HCT116 (cell line): Measurements from ENCODE around the gene ERMAP.

ENCODE experiments used
- CEBPB ChIP-seq: IDR thresholded peaks from 2 replicates; pipeline ENCODE4 v1.6.1; 2012; ENCODE audit warnings: low read depth
- EZH2 ChIP-seq: fragments of 200-600 bp; sonication (generic); IDR thresholded peaks from 2 replicates; pipeline ENCODE4 v1.6.1; 2017; ENCODE audit warnings: antibody characterized with exemption, mixed run types
- EZH2phosphoT487 ChIP-seq: fragments of 200-600 bp; IDR thresholded peaks from 2 replicates; pipeline ENCODE4 v1.6.1; 2018; ENCODE audit warnings: antibody characterized with exemption, borderline replicate concordance
- JUND ChIP-seq: IDR thresholded peaks from 2 replicates; pipeline ENCODE4 v1.6.1; 2012
- MAX ChIP-seq: IDR thresholded peaks from 2 replicates; pipeline ENCODE4 v1.6.1; 2012
- POLR2A ChIP-seq: IDR thresholded peaks from 2 replicates; pipeline ENCODE4 v1.7.0; 2011; ENCODE audit warnings: borderline replicate concordance; ENCODE audit not compliant: insufficient read depth, insufficient read length; ENCODE audit errors: extremely low read depth
- POLR2AphosphoS5 ChIP-seq: IDR thresholded peaks from 2 replicates; pipeline ENCODE4 v1.6.1; 2011; ENCODE audit warnings: mild to moderate bottlenecking, low read depth, low read length, moderate library complexity
- RAD21 ChIP-seq: IDR thresholded peaks from 2 replicates; pipeline ENCODE4 v1.6.1; 2012; ENCODE audit warnings: low read depth, mild to moderate bottlenecking
- SP1 ChIP-seq: IDR thresholded peaks from 2 replicates; pipeline ENCODE4 v1.6.1; 2012; ENCODE audit warnings: low read depth
- SRF ChIP-seq: IDR thresholded peaks from 2 replicates; pipeline ENCODE4 v1.6.1; 2012; ENCODE audit warnings: low read depth
- ZBTB33 ChIP-seq: IDR thresholded peaks from 2 replicates; pipeline ENCODE4 v1.6.1; 2011; ENCODE audit warnings: mild to moderate bottlenecking, low read length, moderate library complexity; ENCODE audit not compliant: insufficient replicate concordance; ENCODE audit errors: extremely low read depth
- TF ChIP-seq, protein P1 (sequence below), 3 experiments: fragments of 200-600 bp in 1 of 3; sonication (generic) in 1 of 3; IDR thresholded peaks in 2 of 3; conservative IDR thresholded peaks in 1 of 3; 2 replicates each; pipeline ENCODE4 v1.5.1; 2012 to 2017; ENCODE audit warnings: low read depth in 2 of 3, low read length in 2 of 3, antibody characterized with exemption in 1 of 3, borderline replicate concordance in 1 of 3, control low read depth in 1 of 3, mild to moderate bottlenecking in 1 of 3, mixed read lengths in 1 of 3, mixed run types in 1 of 3, moderate library complexity in 1 of 3; ENCODE audit not compliant: insufficient read depth in 1 of 3
- TF ChIP-seq, protein P2 (sequence below): IDR thresholded peaks from 2 replicates; pipeline ENCODE4 v1.6.1; 2012; ENCODE audit warnings: low read depth

DNA sequence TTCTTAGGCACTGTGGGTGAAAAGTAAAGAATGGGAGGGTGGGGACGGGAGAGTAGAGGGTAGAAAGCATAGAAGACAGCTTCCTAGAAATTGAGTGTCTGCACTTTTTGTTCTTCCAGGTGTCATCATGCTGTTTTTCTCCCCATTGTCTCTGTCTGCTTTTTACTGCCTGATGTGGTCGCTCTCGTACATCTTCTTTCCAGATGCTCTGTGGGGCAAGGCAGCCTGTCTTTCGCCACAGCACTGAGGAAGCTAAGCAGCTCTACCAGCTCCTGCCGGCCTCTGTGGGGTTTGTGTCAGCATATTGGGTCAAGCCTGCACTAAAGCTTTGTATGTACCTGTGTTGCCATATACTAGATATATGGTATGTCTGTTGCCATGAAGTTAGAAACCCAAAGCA lies 18.9 kb upstream of the ERMAP start:
- TF ChIP-seq, protein P1, sequence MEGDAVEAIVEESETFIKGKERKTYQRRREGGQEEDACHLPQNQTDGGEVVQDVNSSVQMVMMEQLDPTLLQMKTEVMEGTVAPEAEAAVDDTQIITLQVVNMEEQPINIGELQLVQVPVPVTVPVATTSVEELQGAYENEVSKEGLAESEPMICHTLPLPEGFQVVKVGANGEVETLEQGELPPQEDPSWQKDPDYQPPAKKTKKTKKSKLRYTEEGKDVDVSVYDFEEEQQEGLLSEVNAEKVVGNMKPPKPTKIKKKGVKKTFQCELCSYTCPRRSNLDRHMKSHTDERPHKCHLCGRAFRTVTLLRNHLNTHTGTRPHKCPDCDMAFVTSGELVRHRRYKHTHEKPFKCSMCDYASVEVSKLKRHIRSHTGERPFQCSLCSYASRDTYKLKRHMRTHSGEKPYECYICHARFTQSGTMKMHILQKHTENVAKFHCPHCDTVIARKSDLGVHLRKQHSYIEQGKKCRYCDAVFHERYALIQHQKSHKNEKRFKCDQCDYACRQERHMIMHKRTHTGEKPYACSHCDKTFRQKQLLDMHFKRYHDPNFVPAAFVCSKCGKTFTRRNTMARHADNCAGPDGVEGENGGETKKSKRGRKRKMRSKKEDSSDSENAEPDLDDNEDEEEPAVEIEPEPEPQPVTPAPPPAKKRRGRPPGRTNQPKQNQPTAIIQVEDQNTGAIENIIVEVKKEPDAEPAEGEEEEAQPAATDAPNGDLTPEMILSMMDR (IDR thresholded peaks at IDR 0.05 in 2 of 3, conservative IDR thresholded peaks at IDR 0.05 in 1 of 3; ENCODE audit: borderline replicate concordance in 1 of 3, insufficient read depth in 1 of 3, low read depth in 2 of 3, low read length in 2 of 3): no peak
- TF ChIP-seq, protein P2, sequence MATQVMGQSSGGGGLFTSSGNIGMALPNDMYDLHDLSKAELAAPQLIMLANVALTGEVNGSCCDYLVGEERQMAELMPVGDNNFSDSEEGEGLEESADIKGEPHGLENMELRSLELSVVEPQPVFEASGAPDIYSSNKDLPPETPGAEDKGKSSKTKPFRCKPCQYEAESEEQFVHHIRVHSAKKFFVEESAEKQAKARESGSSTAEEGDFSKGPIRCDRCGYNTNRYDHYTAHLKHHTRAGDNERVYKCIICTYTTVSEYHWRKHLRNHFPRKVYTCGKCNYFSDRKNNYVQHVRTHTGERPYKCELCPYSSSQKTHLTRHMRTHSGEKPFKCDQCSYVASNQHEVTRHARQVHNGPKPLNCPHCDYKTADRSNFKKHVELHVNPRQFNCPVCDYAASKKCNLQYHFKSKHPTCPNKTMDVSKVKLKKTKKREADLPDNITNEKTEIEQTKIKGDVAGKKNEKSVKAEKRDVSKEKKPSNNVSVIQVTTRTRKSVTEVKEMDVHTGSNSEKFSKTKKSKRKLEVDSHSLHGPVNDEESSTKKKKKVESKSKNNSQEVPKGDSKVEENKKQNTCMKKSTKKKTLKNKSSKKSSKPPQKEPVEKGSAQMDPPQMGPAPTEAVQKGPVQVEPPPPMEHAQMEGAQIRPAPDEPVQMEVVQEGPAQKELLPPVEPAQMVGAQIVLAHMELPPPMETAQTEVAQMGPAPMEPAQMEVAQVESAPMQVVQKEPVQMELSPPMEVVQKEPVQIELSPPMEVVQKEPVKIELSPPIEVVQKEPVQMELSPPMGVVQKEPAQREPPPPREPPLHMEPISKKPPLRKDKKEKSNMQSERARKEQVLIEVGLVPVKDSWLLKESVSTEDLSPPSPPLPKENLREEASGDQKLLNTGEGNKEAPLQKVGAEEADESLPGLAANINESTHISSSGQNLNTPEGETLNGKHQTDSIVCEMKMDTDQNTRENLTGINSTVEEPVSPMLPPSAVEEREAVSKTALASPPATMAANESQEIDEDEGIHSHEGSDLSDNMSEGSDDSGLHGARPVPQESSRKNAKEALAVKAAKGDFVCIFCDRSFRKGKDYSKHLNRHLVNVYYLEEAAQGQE: no peak
- no peak for TF ChIP-seq POLR2AphosphoS5
- TF ChIP-seq POLR2A: no peak
- no peak for TF ChIP-seq MAX
- TF ChIP-seq SRF: no peak
- TF ChIP-seq EZH2: no peak
- TF ChIP-seq JUND: no peak
- no peak for TF ChIP-seq EZH2phosphoT487
- no peak for TF ChIP-seq RAD21
- TF ChIP-seq ZBTB33: no peak
- no peak for TF ChIP-seq CEBPB
- TF ChIP-seq SP1: no peak
